Measurements from ENCODE around the gene MKI67.
"Not testable (repeated sequence)": the region's sequence is repeated elsewhere in the genome, so short reads cannot be mapped to it uniquely, and the experiment has no call there.

Gene MKI67

GRCh38 chr10:128150045-128150493, 23.8 kb upstream of the MKI67 start:
- DNase-seq (ENCODE audit: low spot score): peak; percentile 75

- no peak for DNase-seq (ENCODE audit: low spot score)
These were observed 23.2 kb upstream of the MKI67 start for GRCh38 chr10:128149267-128150014.

GRCh38 chr10:128147669-128148068, 21.4 kb upstream of the MKI67 start:
- DNase-seq (ENCODE audit: low spot score): no peak

GRCh38 chr10:128147064-128147463, 20.8 kb upstream of the MKI67 start:
- DNase-seq (ENCODE audit: low spot score): no peak

GRCh38 chr10:128144547-128144946, 18.3 kb upstream of the MKI67 start:
- DNase-seq (ENCODE audit: low spot score): no peak

GRCh38 chr10:128143531-128143930, 17.3 kb upstream of the MKI67 start:
- DNase-seq (ENCODE audit: low spot score): no peak

- no peak for DNase-seq (ENCODE audit: low spot score)
These were observed 14.2 kb upstream of the MKI67 start for GRCh38 chr10:128140425-128140824.

- not testable (repeated sequence) for DNase-seq (ENCODE audit: low spot score)
These were observed 12.2 kb upstream of the MKI67 start for GRCh38 chr10:128138429-128138828.

GRCh38 chr10:128137877-128138276, 11.7 kb upstream of the MKI67 start:
- DNase-seq (ENCODE audit: low spot score): no peak

- no peak for DNase-seq (ENCODE audit: low spot score)
These were observed 3.8 kb upstream of the MKI67 start for GRCh38 chr10:128130051-128130450.

- DNase-seq (ENCODE audit: low spot score): no peak
These were observed 2.4 kb upstream of the MKI67 start for GRCh38 chr10:128128582-128128981.

GRCh38 chr10:128125416-128125943, 743 bp downstream of the MKI67 start:
- DNase-seq (ENCODE audit: low spot score): no peak

- no peak for DNase-seq (ENCODE audit: low spot score)
These were observed 1.3 kb downstream of the MKI67 start for GRCh38 chr10:128124813-128125403.

GRCh38 chr10:128123846-128124245, 2.4 kb downstream of the MKI67 start:
- no peak for DNase-seq (ENCODE audit: low spot score)

GRCh38 chr10:128122931-128123330, 3.3 kb downstream of the MKI67 start:
- DNase-seq (ENCODE audit: low spot score): no peak

GRCh38 chr10:128121750-128122412, 4.3 kb downstream of the MKI67 start:
- no peak for DNase-seq (ENCODE audit: low spot score)

GRCh38 chr10:128116851-128117615, 9.2 kb downstream of the MKI67 start:
- no peak for DNase-seq (ENCODE audit: low spot score)

GRCh38 chr10:128116187-128116586, 10.0 kb downstream of the MKI67 start:
- DNase-seq (ENCODE audit: low spot score): no peak

- DNase-seq (ENCODE audit: low spot score): no peak
These were observed 10.9 kb downstream of the MKI67 start for GRCh38 chr10:128115356-128115755.

- DNase-seq (ENCODE audit: low spot score): no peak
These were observed 11.3 kb downstream of the MKI67 start for GRCh38 chr10:128114901-128115300.

- DNase-seq (ENCODE audit: low spot score): no peak
These were observed 13.2 kb downstream of the MKI67 start for GRCh38 chr10:128113026-128113425.

GRCh38 chr10:128111696-128112095, 14.5 kb downstream of the MKI67 start:
- DNase-seq (ENCODE audit: low spot score): no peak
